ENCODE results near the gene ADARB2. TPM values are rescaled to one million over a fixed set of nuclear protein-coding genes. Genes with fewer than 3 reads are reported as not detected.

ADARB2 gene
- polyA plus RNA-seq, 3 donors = not detected

DNA sequence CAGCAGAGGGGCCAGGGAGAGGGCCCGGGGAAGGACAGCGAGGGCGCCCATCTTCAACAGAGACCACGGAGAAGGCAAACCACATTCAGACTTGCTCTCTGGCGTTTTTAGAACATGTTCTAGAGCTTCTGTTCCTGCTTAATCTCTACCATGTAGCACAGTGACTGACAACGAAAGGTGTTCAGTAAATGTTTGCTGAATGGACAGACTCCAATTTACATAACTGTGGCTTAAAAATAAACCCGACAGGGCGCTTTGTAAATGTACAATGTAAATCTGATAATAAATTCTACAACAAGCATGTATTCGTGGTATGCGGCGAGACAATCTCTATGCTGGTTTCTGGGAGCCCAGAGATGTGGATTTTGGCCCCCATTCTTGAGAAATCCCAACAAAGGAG, 10.5 kb downstream of the ADARB2 start:
- Histone ChIP-seq H3K36me3 (replicated peaks in 1 of 2; ENCODE audit: control insufficient read depth in 1 of 2, insufficient read depth in 2 of 2, low read length in 2 of 2) (no peaks in the 10 kb centered on the region), H3K79me2 (ENCODE audit: insufficient read depth, low read length) (no peaks in the 10 kb centered on the region), H3K9ac (ENCODE audit: insufficient read depth, low read length, poor library complexity, severe bottlenecking) (no peak overlapping the region), H3K4me1 (ENCODE audit: control insufficient read depth in 1 of 2, insufficient read depth in 2 of 2, low read length in 2 of 2) (no peaks in the 10 kb centered on the region), H3K4me3 (replicated peaks in 1 of 3; ENCODE audit: low read depth in 2 of 3, low read length in 3 of 3) (no peak overlapping the region), H3K27me3 (ENCODE audit: control insufficient read depth in 2 of 2, insufficient read depth in 2 of 2, low read length in 2 of 2) (peaks cover 0 to 5% of the 10 kb centered on the region in 2 donors), H2AFZ (ENCODE audit: insufficient read depth, low read depth, low read length, poor library complexity, severe bottlenecking) (no peak overlapping the region), H3K27ac (ENCODE audit: low read depth in 1 of 2, low read length in 2 of 2) (no peak overlapping the region), H3K9me3 (replicated peaks in 1 of 2; ENCODE audit: control insufficient read depth in 1 of 2, insufficient read depth in 1 of 2, low read length in 2 of 2) (no peaks in the 10 kb centered on the region), H4K20me1 (ENCODE audit: insufficient read depth, low read length) (no peaks in the 10 kb centered on the region), H3K4me2 (replicated peaks; ENCODE audit: extremely low read depth, low read length, poor library complexity, severe bottlenecking) (no peak overlapping the region)
- H3K4me1 Mint-ChIP-seq = no peaks in the 10 kb centered on the region
- H3K4me3 Mint-ChIP-seq = no peak overlapping the region
- no peak for TF ChIP-seq CTCF (IDR thresholded peaks at IDR 0.05)
- no peaks in the 10 kb centered on the region for H3K36me3 Mint-ChIP-seq
- H3K27ac Mint-ChIP-seq = no peak overlapping the region
- intact Hi-C loops (cut with micrococcal nuclease) = no loop called here
- H3K9me3 Mint-ChIP-seq = peaks cover 0 to 4% (median 0%) of the 10 kb centered on the region in 7 donors
- 93% methylated on average over 9 of the region's 11 CpGs for WGBS (ENCODE audit: insufficient coverage)
- H3K27me3 Mint-ChIP-seq (ENCODE audit: low read depth in 3 of 3) = peaks cover 14% of the 10 kb centered on the region in 3 donors
- DNase-seq = no peak

- intact Hi-C loops (cut with micrococcal nuclease) = no loop called here
- H3K9me3 ChIP-seq (replicated peaks in 1 of 2; ENCODE audit: control insufficient read depth in 1 of 2, insufficient read depth in 1 of 2, low read length in 2 of 2) = no peaks in the 10 kb centered on the region
- H2AFZ ChIP-seq (ENCODE audit: insufficient read depth, low read depth, low read length, poor library complexity, severe bottlenecking) = no peak overlapping the region
- H3K4me3 ChIP-seq (replicated peaks in 1 of 3; ENCODE audit: low read depth in 2 of 3, low read length in 3 of 3) = no peak overlapping the region
- H3K9me3 Mint-ChIP-seq = peaks cover 0 to 4% (median 0%) of the 10 kb centered on the region in 7 donors
- no peaks in the 10 kb centered on the region for H3K36me3 Mint-ChIP-seq
- H3K27me3 Mint-ChIP-seq (ENCODE audit: low read depth in 3 of 3) = peaks cover 5 to 11% (median 9%) of the 10 kb centered on the region in 3 donors
- WGBS (ENCODE audit: insufficient coverage) = 97% methylated on average over 12 of the region's 15 CpGs
- no peaks in the 10 kb centered on the region for H3K4me1 ChIP-seq (ENCODE audit: control insufficient read depth in 1 of 2, insufficient read depth in 2 of 2, low read length in 2 of 2)
- TF ChIP-seq CTCF (IDR thresholded peaks at IDR 0.05) = no peak
- no peak overlapping the region for H3K27ac ChIP-seq (ENCODE audit: low read depth in 1 of 2, low read length in 2 of 2)
- no peak overlapping the region for H3K9ac ChIP-seq (ENCODE audit: insufficient read depth, low read length, poor library complexity, severe bottlenecking)
- no peak overlapping the region for H3K4me2 ChIP-seq (replicated peaks; ENCODE audit: extremely low read depth, low read length, poor library complexity, severe bottlenecking)
- H3K4me3 Mint-ChIP-seq = no peak overlapping the region
- H3K27ac Mint-ChIP-seq = no peak overlapping the region
- H3K36me3 ChIP-seq (replicated peaks in 1 of 2; ENCODE audit: control insufficient read depth in 1 of 2, insufficient read depth in 2 of 2, low read length in 2 of 2) = no peaks in the 10 kb centered on the region
- H3K27me3 ChIP-seq (ENCODE audit: control insufficient read depth in 2 of 2, insufficient read depth in 2 of 2, low read length in 2 of 2) = no peaks in the 10 kb centered on the region
- H3K79me2 ChIP-seq (ENCODE audit: insufficient read depth, low read length) = no peaks in the 10 kb centered on the region
- no peaks in the 10 kb centered on the region for H3K4me1 Mint-ChIP-seq
- DNase-seq = no peak
- H4K20me1 ChIP-seq (ENCODE audit: insufficient read depth, low read length) = no peaks in the 10 kb centered on the region
Observed at GRCh38 chr10:1724921-1725488, 12.3 kb downstream of the ADARB2 start.
